Endometrium (tissue), 2 donors: ENCODE measurements around the gene FAM83D.

Experiments
- FAIRE-seq: peaks from 2 replicates; lab custom pipeline; 2012; peaks lifted over from hg19 to GRCh38; lab: Jason Lieb, UNC
- donor health status: control.
- donor health status: control.

Gene FAM83D

GRCh38 chr20:38926142-38926933 lies at the start of gene FAM83D:
FAM83D (plus strand) TSS chr20:38926417; CDS start chr20:38926443, 26 bp downstream.
- peak; percentile 69 for FAIRE-seq

GRCh38 chr20:38877483-38877882 lies 48.7 kb upstream of the FAM83D start:
- no peak for FAIRE-seq

GRCh38 chr20:38878866-38879265 lies 47.4 kb upstream of the FAM83D start:
- FAIRE-seq: no peak

- FAIRE-seq: no peak
These were observed 45.1 kb upstream of the FAM83D start for GRCh38 chr20:38880952-38881735.

- FAIRE-seq: no peak
These were observed 44.3 kb upstream of the FAM83D start for GRCh38 chr20:38881806-38882440.

- FAIRE-seq: no peak
These were observed 43.6 kb upstream of the FAM83D start for GRCh38 chr20:38882600-38882999.

- no peak for FAIRE-seq
These were observed 42.9 kb upstream of the FAM83D start for GRCh38 chr20:38883081-38883980.

- no peak for FAIRE-seq
These were observed 42.1 kb upstream of the FAM83D start for GRCh38 chr20:38883981-38884733.

- no peak for FAIRE-seq
These were observed 40.9 kb upstream of the FAM83D start for GRCh38 chr20:38885357-38885756.

- FAIRE-seq: no peak
These were observed 38.0 kb upstream of the FAM83D start for GRCh38 chr20:38888059-38888831.

GRCh38 chr20:38889050-38889449 lies 37.2 kb upstream of the FAM83D start:
- FAIRE-seq: no peak

- no peak for FAIRE-seq
These were observed 36.3 kb upstream of the FAM83D start for GRCh38 chr20:38889792-38890496.

GRCh38 chr20:38890497-38890818 lies 35.8 kb upstream of the FAM83D start:
- FAIRE-seq: no peak

GRCh38 chr20:38892091-38892981 lies 33.9 kb upstream of the FAM83D start:
- no peak for FAIRE-seq

GRCh38 chr20:38893056-38893564 lies 33.1 kb upstream of the FAM83D start:
- FAIRE-seq: no peak

- no peak for FAIRE-seq
These were observed 32.6 kb upstream of the FAM83D start for GRCh38 chr20:38893565-38894090.

- no peak for FAIRE-seq
These were observed 31.9 kb upstream of the FAM83D start for GRCh38 chr20:38894091-38894847.
